Measurements from ENCODE around the gene TRAF3. TPM values are rescaled to one million over a fixed set of nuclear protein-coding genes. Genes with fewer than 3 reads are reported as not detected.
"Not testable (repeated sequence)": the region's sequence is repeated elsewhere in the genome, so short reads cannot be mapped to it uniquely, and the experiment has no call there.

The TRAF3 gene
- total RNA-seq, 2 donors from 2014 or later, result 20.8 to 26.0 TPM

DNA sequence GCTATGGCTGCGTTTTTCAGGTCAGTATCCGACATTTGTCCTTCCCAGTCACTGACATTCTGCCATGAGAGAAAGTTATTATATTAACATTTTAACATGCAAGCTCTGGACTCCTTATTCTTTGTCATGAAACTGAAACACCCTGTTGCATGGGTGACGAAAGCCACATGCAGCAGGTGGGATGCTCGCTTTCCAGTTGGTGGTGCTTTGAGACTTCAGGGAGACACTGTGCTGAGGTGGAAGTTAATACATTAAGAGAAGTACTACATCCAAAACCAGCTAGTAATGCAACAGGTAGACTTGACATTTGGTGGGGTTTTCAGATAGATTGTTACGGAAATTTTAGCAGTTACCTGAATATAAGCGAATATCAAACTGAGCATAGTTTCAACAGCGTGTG is 112.4 kb downstream of the TRAF3 start:
- H3K36me3 ChIP-seq, result no peaks in the 10 kb centered on the region
- no peak for DNase-seq
- H3K27me3 ChIP-seq, result no peaks in the 10 kb centered on the region
- intact Hi-C loops (cut with DNase I), result no loop called here
- no peaks in the 10 kb centered on the region for H3K4me1 ChIP-seq
- no peak overlapping the region for H3K9ac ChIP-seq (ENCODE audit: low read depth in 2 of 2, low read length in 2 of 2)
- H3K4me3 ChIP-seq, result no peak overlapping the region
- TF ChIP-seq CTCF (IDR thresholded peaks at IDR 0.05), result no peak
- no peak overlapping the region for H3K27ac ChIP-seq
- H3K9me3 ChIP-seq, result no peaks in the 10 kb centered on the region

- Histone ChIP-seq H3K9me3 (no peaks in the 10 kb centered on the region), H3K9ac (ENCODE audit: low read depth in 2 of 2, low read length in 2 of 2) (no peak overlapping the region), H3K4me3 (no peak overlapping the region), H3K27me3 (no peaks in the 10 kb centered on the region), H3K27ac (no peak overlapping the region), H3K4me1 (no peaks in the 10 kb centered on the region), H3K36me3 (no peaks in the 10 kb centered on the region)
- intact Hi-C loops (cut with DNase I), result no loop called here
- no peak for TF ChIP-seq CTCF (IDR thresholded peaks at IDR 0.05)
- DNase-seq, result no peak
These were observed 113.9 kb downstream of the TRAF3 start for GRCh38 chr14:102891111-102891510.

DNA sequence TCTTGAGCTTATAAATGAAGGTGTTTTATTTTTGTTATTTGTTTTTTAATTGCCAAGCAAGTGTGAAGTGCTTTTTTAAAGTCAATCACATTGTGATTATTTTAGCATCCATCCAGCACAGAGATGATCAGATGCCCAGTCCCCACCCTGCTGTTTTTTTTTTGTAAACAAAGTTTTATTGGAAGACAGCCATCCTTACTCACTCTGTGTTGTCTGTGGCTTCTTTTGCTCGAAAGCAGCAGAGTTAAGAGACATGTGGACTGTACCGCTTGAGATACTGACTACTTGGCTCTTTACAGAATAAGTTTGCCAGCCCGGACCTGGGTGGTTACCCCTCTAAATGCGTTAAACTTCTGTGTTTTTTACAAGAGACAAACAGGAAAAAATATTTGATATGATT is 114.3 kb downstream of the TRAF3 start:
- Histone ChIP-seq H3K4me1 (no peaks in the 10 kb centered on the region), H3K9me3 (no peaks in the 10 kb centered on the region), H3K27me3 (no peaks in the 10 kb centered on the region), H3K4me3 (no peak overlapping the region), H3K9ac (ENCODE audit: low read depth in 2 of 2, low read length in 2 of 2) (no peak overlapping the region), H3K36me3 (no peaks in the 10 kb centered on the region), H3K27ac (no peak overlapping the region)
- intact Hi-C loops (cut with DNase I), result no loop called here
- TF ChIP-seq CTCF (IDR thresholded peaks at IDR 0.05), result no peak
- no peak for DNase-seq

GRCh38 chr14:102892651-102893050 is 115.4 kb downstream of the TRAF3 start:
- intact Hi-C loops (cut with DNase I), result no loop called here
- Histone ChIP-seq H3K4me1 (no peaks in the 10 kb centered on the region), H3K27me3 (no peaks in the 10 kb centered on the region), H3K27ac (no peak overlapping the region), H3K36me3 (no peaks in the 10 kb centered on the region), H3K9ac (ENCODE audit: low read depth in 2 of 2, low read length in 2 of 2) (no peak overlapping the region), H3K4me3 (no peak overlapping the region), H3K9me3 (no peaks in the 10 kb centered on the region)
- DNase-seq, result no peak
- TF ChIP-seq CTCF (IDR thresholded peaks at IDR 0.05), result no peak

GRCh38 chr14:102893452-102893851 is 116.2 kb downstream of the TRAF3 start:
- Histone ChIP-seq H3K9ac (ENCODE audit: low read depth in 2 of 2, low read length in 2 of 2) (no peak overlapping the region), H3K4me1 (no peaks in the 10 kb centered on the region), H3K9me3 (no peaks in the 10 kb centered on the region), H3K27me3 (no peaks in the 10 kb centered on the region), H3K36me3 (no peaks in the 10 kb centered on the region), H3K27ac (no peak overlapping the region), H3K4me3 (no peak overlapping the region)
- peak; percentile 54 for DNase-seq
- intact Hi-C loops (cut with DNase I), result no loop called here
- TF ChIP-seq CTCF (IDR thresholded peaks at IDR 0.05), result no peak

DNA sequence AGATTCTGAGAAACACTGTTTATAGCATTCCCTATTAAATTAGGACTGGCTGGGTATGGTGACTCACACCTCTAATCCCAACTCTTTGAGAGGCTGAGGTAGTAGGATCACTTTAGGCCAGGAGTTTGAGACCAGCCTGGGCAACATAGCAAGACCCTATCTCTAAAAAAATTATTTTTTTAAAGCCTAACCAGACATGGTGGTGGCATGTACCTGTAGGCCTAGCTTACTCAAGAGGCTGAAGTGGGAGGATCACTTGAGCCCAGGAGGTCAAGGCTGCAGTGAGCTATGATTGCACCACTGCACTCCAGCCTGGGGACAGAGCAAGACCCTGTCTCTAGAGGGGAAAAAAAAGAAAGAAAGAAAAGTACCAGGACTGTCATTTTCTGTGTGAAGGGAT is 119.5 kb downstream of the TRAF3 start:
- H3K36me3 ChIP-seq; intact Hi-C loops (cut with DNase I): not testable (repeated sequence)

More for the DNA sequence above, 119.5 kb downstream of the TRAF3 start:
- not testable (repeated sequence) for H3K4me1 ChIP-seq; H3K4me3 ChIP-seq; DNase-seq; H3K9me3 ChIP-seq; H3K27me3 ChIP-seq; H3K27ac ChIP-seq; H3K9ac ChIP-seq (ENCODE audit: low read depth in 2 of 2, low read length in 2 of 2)
